Dermis blood vessel endothelial cell (primary cell): ENCODE results near the gene ACVR1. TPM values are rescaled to one million over a fixed set of nuclear protein-coding genes. Genes with fewer than 3 reads are reported as not detected.
"Not testable (repeated sequence)": the region's sequence is repeated elsewhere in the genome, so short reads cannot be mapped to it uniquely, and the experiment has no call there.

Experiments
- DNase-seq: peaks from one replicate; pipeline ENCODE4 v3.0.0; 2010
- total RNA-seq: library from RNA; depleted of rRNA; stranded (reverse); fragments of >200 nt; gene quantifications from 2 replicates; pipeline ENCODE4 v1.2.3, GENCODE V29; 2014

Gene ACVR1
- total RNA-seq, 1 donor from 2014 or later: 19.6 TPM

GRCh38 chr2:157788201-157788600, 87.9 kb downstream of the ACVR1 start:
- DNase-seq: peak; percentile 52

- DNase-seq: no peak
These were observed 88.7 kb downstream of the ACVR1 start for GRCh38 chr2:157787364-157787938.

GRCh38 chr2:157786663-157787363, 89.3 kb downstream of the ACVR1 start:
- no peak for DNase-seq

- DNase-seq: no peak
These were observed 90.1 kb downstream of the ACVR1 start for GRCh38 chr2:157785866-157786662.

- peak; percentile 49 for DNase-seq
These were observed 90.9 kb downstream of the ACVR1 start for GRCh38 chr2:157785200-157785599.

GRCh38 chr2:157784823-157785175, 91.3 kb downstream of the ACVR1 start:
- no peak for DNase-seq

GRCh38 chr2:157784169-157784822, 91.8 kb downstream of the ACVR1 start:
- DNase-seq: peak; percentile 68

- no peak for DNase-seq
These were observed 92.9 kb downstream of the ACVR1 start for GRCh38 chr2:157783245-157783644.

GRCh38 chr2:157782057-157782845, 93.9 kb downstream of the ACVR1 start:
- DNase-seq: peak; percentile 33

- DNase-seq: no peak
These were observed 95.9 kb downstream of the ACVR1 start for GRCh38 chr2:157780211-157780610.

- DNase-seq: no peak
These were observed 96.3 kb downstream of the ACVR1 start for GRCh38 chr2:157779794-157780193.

GRCh38 chr2:157777427-157777826, 98.7 kb downstream of the ACVR1 start:
- DNase-seq: peak; percentile 78

- DNase-seq: no peak
These were observed 104.9 kb downstream of the ACVR1 start for GRCh38 chr2:157771234-157771633.

- no peak for DNase-seq
These were observed 106.3 kb downstream of the ACVR1 start for GRCh38 chr2:157769856-157770255.

GRCh38 chr2:157764386-157764785, 111.7 kb downstream of the ACVR1 start:
- no peak for DNase-seq

GRCh38 chr2:157761520-157761919, 114.6 kb downstream of the ACVR1 start:
- no peak for DNase-seq

GRCh38 chr2:157760949-157761348, 115.2 kb downstream of the ACVR1 start:
- no peak for DNase-seq

GRCh38 chr2:157759855-157760254, 116.3 kb downstream of the ACVR1 start:
- no peak for DNase-seq

GRCh38 chr2:157758586-157758985, 117.5 kb downstream of the ACVR1 start:
- no peak for DNase-seq

GRCh38 chr2:157757500-157757899, 118.6 kb downstream of the ACVR1 start:
- no peak for DNase-seq

GRCh38 chr2:157756447-157756846, 119.7 kb downstream of the ACVR1 start:
- not testable (repeated sequence) for DNase-seq

GRCh38 chr2:157751462-157752058, 124.6 kb downstream of the ACVR1 start:
- DNase-seq: no peak
